Osteoblast (primary cell): Measurements from ENCODE around the gene MROH7. TPM values are rescaled to one million over a fixed set of nuclear protein-coding genes. Genes with fewer than 3 reads are reported as not detected.

Experiments
- DNase-seq: peaks from one replicate; pipeline ENCODE4 v3.0.0; 2011; ENCODE audit warnings: low spot score, mixed read lengths; ENCODE audit not compliant: insufficient read length; ENCODE audit errors: missing footprints
- H2AFZ ChIP-seq: 2 replicates; pipeline ENCODE4 v1.6.0; 2011; ENCODE audit warnings: mild to moderate bottlenecking, low read length
- H3K27ac ChIP-seq: 2 replicates; pipeline ENCODE4 v1.5.1; 2011; ENCODE audit warnings: mild to moderate bottlenecking, low read depth, low read length, moderate library complexity
- H3K27me3 ChIP-seq: 2 replicates; pipeline ENCODE4 v1.6.0; 2012; ENCODE audit warnings: mild to moderate bottlenecking, control low read depth, inconsistent platforms, low read length, moderate library complexity; ENCODE audit not compliant: insufficient read depth
- H3K36me3 ChIP-seq: 2 replicates; pipeline ENCODE4 v1.5.1; 2011; ENCODE audit warnings: mild to moderate bottlenecking, low read length, control low read depth, moderate library complexity; ENCODE audit not compliant: insufficient read depth
- H3K4me1 ChIP-seq: 2 replicates; pipeline ENCODE4 v1.5.1; 2011; ENCODE audit warnings: mild to moderate bottlenecking, low read length, control low read depth, moderate library complexity; ENCODE audit not compliant: insufficient read depth
- H3K4me2 ChIP-seq: 2 replicates; pipeline ENCODE4 v1.6.0; 2011; ENCODE audit warnings: mild to moderate bottlenecking, low read length; ENCODE audit not compliant: insufficient read depth
- H3K4me3 ChIP-seq: fragments of 200-600 bp; sonication (generic); 3 replicates; pipeline ENCODE4 v1.5.1; 2012; ENCODE audit warnings: mild to moderate bottlenecking, low read length, inconsistent platforms; ENCODE audit not compliant: insufficient read depth
- H3K79me2 ChIP-seq: 2 replicates; pipeline ENCODE4 v1.6.0; 2012; ENCODE audit warnings: mild to moderate bottlenecking, low read length, control low read depth, inconsistent platforms; ENCODE audit not compliant: insufficient read depth
- H3K9me3 ChIP-seq: 2 replicates; pipeline ENCODE4 v1.5.1; 2011; ENCODE audit warnings: low read depth, low read length, control low read depth
- H4K20me1 ChIP-seq: 2 replicates; pipeline ENCODE4 v1.6.0; 2012; ENCODE audit warnings: mild to moderate bottlenecking, low read length, control low read depth; ENCODE audit not compliant: insufficient read depth
- total RNA-seq: library from RNA; depleted of rRNA; stranded (reverse); fragments of >200 nt; gene quantifications from 2 replicates; pipeline ENCODE4 v1.2.3, GENCODE V29; 2012
- TF ChIP-seq, protein P1 (sequence below): IDR thresholded peaks from 2 replicates; pipeline ENCODE4 v1.5.1; 2011; ENCODE audit warnings: mild to moderate bottlenecking, low read depth, low read length, moderate library complexity; ENCODE audit errors: extremely low read depth

Gene MROH7
- total RNA-seq, 1 donor = 0.36 TPM

DNA sequence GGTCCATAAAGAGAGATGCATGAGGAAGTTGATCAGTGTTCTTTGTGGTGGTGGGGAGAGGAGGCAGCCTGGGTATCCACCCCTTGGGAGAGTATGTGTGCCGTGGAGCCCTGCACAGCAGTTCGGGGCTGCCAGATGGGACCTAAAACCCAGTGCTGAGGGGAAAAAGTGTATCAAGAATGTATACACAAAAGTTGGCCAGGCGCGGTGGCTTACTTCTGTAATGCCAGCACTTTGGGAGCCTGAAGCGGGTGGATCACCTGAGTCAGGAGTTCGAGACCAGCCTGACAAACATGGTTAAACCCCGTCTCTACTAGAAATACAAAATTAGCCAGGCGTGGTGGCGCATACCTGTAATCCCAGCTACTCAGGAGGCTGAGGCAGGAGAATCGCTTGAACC is 70.0 kb downstream of the MROH7 start:
- H3K4me3 ChIP-seq = no peak overlapping the region
- no peaks in the 10 kb centered on the region for H3K27me3 ChIP-seq
- no peak overlapping the region for H2AFZ ChIP-seq
- no peak for DNase-seq
- H3K4me1 ChIP-seq = peaks cover 1% of the 10 kb centered on the region
- no peaks in the 10 kb centered on the region for H3K36me3 ChIP-seq
- H3K79me2 ChIP-seq = peaks cover 8% of the 10 kb centered on the region
- no peaks in the 10 kb centered on the region for H4K20me1 ChIP-seq
- H3K4me2 ChIP-seq = no peak overlapping the region
- TF ChIP-seq, protein P1, sequence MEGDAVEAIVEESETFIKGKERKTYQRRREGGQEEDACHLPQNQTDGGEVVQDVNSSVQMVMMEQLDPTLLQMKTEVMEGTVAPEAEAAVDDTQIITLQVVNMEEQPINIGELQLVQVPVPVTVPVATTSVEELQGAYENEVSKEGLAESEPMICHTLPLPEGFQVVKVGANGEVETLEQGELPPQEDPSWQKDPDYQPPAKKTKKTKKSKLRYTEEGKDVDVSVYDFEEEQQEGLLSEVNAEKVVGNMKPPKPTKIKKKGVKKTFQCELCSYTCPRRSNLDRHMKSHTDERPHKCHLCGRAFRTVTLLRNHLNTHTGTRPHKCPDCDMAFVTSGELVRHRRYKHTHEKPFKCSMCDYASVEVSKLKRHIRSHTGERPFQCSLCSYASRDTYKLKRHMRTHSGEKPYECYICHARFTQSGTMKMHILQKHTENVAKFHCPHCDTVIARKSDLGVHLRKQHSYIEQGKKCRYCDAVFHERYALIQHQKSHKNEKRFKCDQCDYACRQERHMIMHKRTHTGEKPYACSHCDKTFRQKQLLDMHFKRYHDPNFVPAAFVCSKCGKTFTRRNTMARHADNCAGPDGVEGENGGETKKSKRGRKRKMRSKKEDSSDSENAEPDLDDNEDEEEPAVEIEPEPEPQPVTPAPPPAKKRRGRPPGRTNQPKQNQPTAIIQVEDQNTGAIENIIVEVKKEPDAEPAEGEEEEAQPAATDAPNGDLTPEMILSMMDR = no peak
- H3K9me3 ChIP-seq = no peaks in the 10 kb centered on the region
- no peak overlapping the region for H3K27ac ChIP-seq

DNA sequence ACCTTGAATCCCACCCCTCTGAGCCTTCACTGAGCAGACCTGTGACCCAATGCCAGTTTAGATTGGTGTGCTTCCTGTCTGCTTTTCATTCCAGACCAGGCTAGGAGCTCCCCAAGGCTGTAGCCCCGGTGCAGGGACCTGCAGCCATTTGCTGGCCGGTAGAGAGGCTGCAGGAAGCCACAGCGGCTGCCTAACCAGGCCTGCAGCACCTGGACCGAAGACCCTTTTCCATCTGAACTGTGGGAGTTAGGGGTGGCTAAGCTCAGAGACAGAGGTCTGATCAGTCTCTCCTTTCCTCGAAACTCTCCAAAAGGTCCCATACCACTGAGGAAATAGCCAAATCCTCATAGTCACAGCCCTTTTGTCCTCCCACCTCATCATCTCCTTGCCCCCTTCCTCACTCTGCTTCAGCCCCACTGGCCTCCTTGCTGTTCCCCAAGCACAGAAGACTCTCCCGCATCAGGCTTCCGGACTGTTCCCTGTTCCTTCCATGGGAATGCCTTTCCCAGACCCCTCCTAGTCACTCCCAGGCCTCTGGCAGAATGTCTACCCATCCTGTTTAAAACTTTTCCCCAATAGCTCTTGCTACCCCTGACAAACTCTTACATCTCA is 73.4 kb downstream of the MROH7 start:
- peaks cover 32% of the 10 kb centered on the region for H3K79me2 ChIP-seq
- H4K20me1 ChIP-seq = no peaks in the 10 kb centered on the region
- TF ChIP-seq, protein P1 = no peak
- H3K27ac ChIP-seq = no peak overlapping the region
- DNase-seq = no peak
- H2AFZ ChIP-seq = peak overlapping the region; percentile 99
- H3K36me3 ChIP-seq = peaks cover 22% of the 10 kb centered on the region
- H3K9me3 ChIP-seq = no peaks in the 10 kb centered on the region
- no peaks in the 10 kb centered on the region for H3K27me3 ChIP-seq
- peak overlapping the region; percentile 99 for H3K4me3 ChIP-seq
- H3K4me1 ChIP-seq = peaks cover 6% of the 10 kb centered on the region
- peak overlapping the region; percentile 87 for H3K4me2 ChIP-seq

DNA sequence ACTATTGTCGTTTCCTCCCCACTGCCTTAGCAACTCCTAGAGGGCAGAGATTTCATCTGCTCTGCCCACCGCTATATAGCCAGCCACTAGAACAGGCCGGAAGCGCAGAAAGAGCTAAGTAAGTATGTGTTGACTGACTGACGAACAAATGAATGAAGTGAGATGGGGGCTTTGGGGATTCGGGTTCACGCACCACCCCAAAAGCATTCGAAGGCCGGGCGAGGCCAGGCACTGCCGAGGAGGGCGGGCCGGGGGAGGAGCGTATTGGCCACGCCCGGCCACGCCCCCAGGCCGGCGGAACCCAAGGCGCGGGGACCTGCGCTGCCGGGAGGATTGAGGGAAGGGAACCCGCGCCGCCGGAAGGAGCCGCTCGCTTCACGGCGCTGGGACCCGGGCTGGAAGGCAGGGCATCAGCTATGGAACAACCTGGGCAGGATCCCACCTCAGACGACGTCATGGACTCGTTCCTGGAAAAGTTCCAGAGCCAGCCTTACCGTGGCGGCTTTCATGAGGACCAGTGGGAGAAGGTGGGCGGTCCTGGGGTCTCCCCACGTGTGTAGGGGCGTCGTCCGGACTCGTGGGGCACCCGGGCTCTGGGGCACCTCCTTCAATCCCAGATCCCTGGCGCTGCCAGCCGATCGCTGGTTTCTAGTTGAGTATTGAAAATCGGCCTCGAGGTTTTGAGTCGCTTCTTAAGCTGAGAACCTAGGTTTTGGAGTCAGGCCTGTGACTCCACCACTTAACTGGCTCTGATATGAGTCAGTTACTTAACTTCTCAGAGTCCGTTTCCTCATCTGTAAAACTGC is 74.1 kb downstream of the MROH7 start, which contains the start of gene TTC4:
Gene TTC4 (plus strand): TSS at position 369 of the 806 bp plus-strand sequence. CDS start 48 bp downstream, at position 417.
- Histone ChIP-seq H3K4me1 (peaks cover 6% of the 10 kb centered on the region), H3K79me2 (peaks cover 32% of the 10 kb centered on the region), H3K9me3 (no peaks in the 10 kb centered on the region), H3K4me2 (peak within 1 kb of the TSS; percentile 87), H2AFZ (peak within 1 kb of the TSS; percentile 99), H3K27me3 (no peaks in the 10 kb centered on the region), H4K20me1 (no peaks in the 10 kb centered on the region), H3K27ac (peak within 1 kb of the TSS; percentile 91), H3K36me3 (peaks cover 24% of the 10 kb centered on the region), H3K4me3 (peak within 1 kb of the TSS; percentile 99)
- DNase-seq = peak; percentile 95
- TF ChIP-seq, protein P1 = no peak
